Endothelial cell of umbilical vein (primary cell): Measurements from ENCODE around the gene PLXNB2. TPM values are rescaled to one million over a fixed set of nuclear protein-coding genes. Genes with fewer than 3 reads are reported as not detected.
"Not testable (repeated sequence)": the region's sequence is repeated elsewhere in the genome, so short reads cannot be mapped to it uniquely, and the experiment has no call there.

Experiments used
- BruUV-seq: library from RNA; stranded (reverse); fragments of 400-500 nt; replicated peaks from 2 replicates; lab custom pipeline; 2021; lab: Mats Ljungman, UMichigan
- CTCF ChIA-PET: fragments of 300-600, 350-600 bp; sonication (Branson Sonifier 250); formaldehyde crosslinking; loops from one replicate; lab custom pipeline; 2021; ENCODE audit warnings: antibody characterized with exemption, inconsistent platforms; lab: Charles Lee
- POLR2A ChIA-PET: fragments of 300-600, 350-600 bp; sonication (Branson Sonifier 250); formaldehyde crosslinking; loops from one replicate; lab custom pipeline; 2021; ENCODE audit warnings: antibody characterized with exemption, inconsistent platforms; lab: Charles Lee
- DNase-seq: peaks from one replicate; pipeline ENCODE4 v3.0.0-alpha.2; 2011; ENCODE audit warnings: low read depth, low spot score
- FAIRE-seq: peaks from 2 replicates; lab custom pipeline; 2011; peaks lifted over from hg19 to GRCh38; lab: Jason Lieb, UNC
- H2AFZ ChIP-seq: 2 replicates; pipeline ENCODE4 v1.6.0; 2012; ENCODE audit warnings: low read depth, low read length, control low read depth, inconsistent platforms
- H3K27ac ChIP-seq: 2 replicates; pipeline ENCODE4 v1.5.1; 2011; ENCODE audit warnings: low read depth, mild to moderate bottlenecking, control low read depth, low read length, moderate library complexity; ENCODE audit not compliant: insufficient read depth
- H3K27me3 ChIP-seq, 2 experiments: 2 replicates each; pipeline versions ENCODE4 v1.6.0 to v1.6.1; 2011; ENCODE audit warnings: low read length in 2 of 2, mixed read lengths in 1 of 2; ENCODE audit not compliant: control insufficient read depth in 2 of 2, insufficient read depth in 2 of 2
- H3K36me3 ChIP-seq, 2 experiments: 2 replicates in 1 of 2; 3 replicates in 1 of 2; pipeline ENCODE4 v1.5.1; 2011; ENCODE audit warnings: low read length in 2 of 2, mild to moderate bottlenecking in 1 of 2, moderate library complexity in 1 of 2; ENCODE audit not compliant: control insufficient read depth in 2 of 2, insufficient read depth in 2 of 2; ENCODE audit errors: extremely low read depth in 1 of 2
- H3K4me1 ChIP-seq: 3 replicates; pipeline ENCODE4 v1.5.1; 2011; ENCODE audit warnings: mild to moderate bottlenecking, low read length; ENCODE audit not compliant: control insufficient read depth, insufficient read depth; ENCODE audit errors: extremely low read depth
- H3K4me2 ChIP-seq: 2 replicates; pipeline ENCODE4 v1.6.1; 2011; ENCODE audit warnings: low read length, control low read depth, mixed read lengths; ENCODE audit not compliant: insufficient read depth
- H3K4me3 ChIP-seq, 3 experiments: fragments of 200-600 bp in 1 of 3; sonication (generic), shearing (Covaris generic) in 1 of 3; replicated peaks in 1 of 3; 2 replicates each; pipeline ENCODE4 v1.5.1; 2011 to 2016; ENCODE audit warnings: control low read depth in 3 of 3, low read length in 3 of 3, mild to moderate bottlenecking in 2 of 3, inconsistent platforms in 1 of 3, low read depth in 1 of 3, moderate library complexity in 1 of 3; ENCODE audit not compliant: insufficient read depth in 1 of 3
- H3K79me2 ChIP-seq: 2 replicates; pipeline ENCODE4 v1.6.0; 2012; ENCODE audit warnings: low read length, inconsistent platforms; ENCODE audit not compliant: control insufficient read depth, insufficient read depth
- H3K9ac ChIP-seq: replicated peaks from 2 replicates; pipeline ENCODE3; 2011; ENCODE audit warnings: low read length, control low read depth; ENCODE audit not compliant: insufficient read depth; ENCODE audit errors: extremely low read depth
- H3K9me1 ChIP-seq: replicated peaks from 3 replicates; pipeline ENCODE4 v1.6.0; 2011; ENCODE audit warnings: mild to moderate bottlenecking, low read length; ENCODE audit not compliant: control insufficient read depth, insufficient read depth; ENCODE audit errors: extremely low read depth
- H3K9me3 ChIP-seq: replicated peaks from 2 replicates; pipeline ENCODE4 v1.5.1; 2012; ENCODE audit warnings: low read length, inconsistent platforms; ENCODE audit not compliant: control insufficient read depth, insufficient read depth
- H4K20me1 ChIP-seq: replicated peaks from 2 replicates; pipeline ENCODE3; 2011; ENCODE audit warnings: mild to moderate bottlenecking, low read length; ENCODE audit not compliant: control insufficient read depth, insufficient read depth; ENCODE audit errors: extremely low read depth
- CTCF ChIP-seq, 2 donors: IDR thresholded peaks; 1 replicate in 1 of 2; 2 replicates in 1 of 2; pipeline ENCODE4 v1.5.1; 2011; ENCODE audit warnings: low read length in 2 of 2, mild to moderate bottlenecking in 2 of 2, moderate library complexity in 2 of 2, control low read depth in 1 of 2, inconsistent platforms in 1 of 2, low read depth in 1 of 2; ENCODE audit not compliant: insufficient read depth in 1 of 2; ENCODE audit errors: extremely low read depth in 1 of 2
- EZH2 ChIP-seq: IDR thresholded peaks from 2 replicates; pipeline ENCODE4 v1.6.1; 2012; ENCODE audit warnings: borderline replicate concordance, low read depth, mild to moderate bottlenecking, moderate library complexity, low read length, inconsistent platforms; ENCODE audit not compliant: severe bottlenecking
- FOS ChIP-seq: IDR thresholded peaks from 2 replicates; pipeline ENCODE4 v1.6.1; 2011; ENCODE audit warnings: mild to moderate bottlenecking, low read length, moderate library complexity, borderline replicate concordance; ENCODE audit not compliant: insufficient read depth
- GATA2 ChIP-seq: IDR thresholded peaks from 2 replicates; pipeline ENCODE4 v1.7.0; 2011; ENCODE audit warnings: low read depth, mild to moderate bottlenecking, moderate library complexity, mixed read lengths, low read length; ENCODE audit not compliant: insufficient read length, insufficient read depth
- JUN ChIP-seq: IDR thresholded peaks from 2 replicates; pipeline ENCODE4 v1.6.1; 2011; ENCODE audit warnings: borderline replicate concordance, low read depth; ENCODE audit not compliant: insufficient read length, insufficient read depth
- MAX ChIP-seq: IDR thresholded peaks from 2 replicates; pipeline ENCODE4 v1.6.1; 2011; ENCODE audit not compliant: insufficient read depth, insufficient read length
- MYC ChIP-seq: IDR thresholded peaks from one replicate; pipeline ENCODE4 v1.6.1; 2011; ENCODE audit warnings: mild to moderate bottlenecking, low read depth, low read length
- POLR2A ChIP-seq: IDR thresholded peaks from 2 replicates; pipeline ENCODE4 v1.6.1; 2012; ENCODE audit warnings: low read depth, mild to moderate bottlenecking, control low read depth, low read length
- POLR2AphosphoS5 ChIP-seq: IDR thresholded peaks from 2 replicates; pipeline ENCODE4 v1.6.1; 2012; ENCODE audit warnings: low read depth, mild to moderate bottlenecking, control low read depth, low read length, moderate library complexity; ENCODE audit not compliant: insufficient read depth
- dilution Hi-C: fragments of 300-500 bp; cut with MboI; formaldehyde crosslinking; loops from one replicate; pipeline ENCODE4 v1.15.0; 2019; ENCODE audit warnings: low sequenced_read_pairs; ENCODE audit not compliant: extremely low pct_ligation_motif_present
- intact Hi-C: fragments of 100-400 bp; cut with micrococcal nuclease; formaldehyde crosslinking; loops from one replicate; pipeline ENCODE4 v1.10.0; 2022
- polyA plus RNA-seq, 4 experiments: library from polyadenylated mRNA; depleted of rRNA in 3 of 4; stranded (reverse) in 3 of 4; unstranded in 1 of 4; fragments of >200 nt; gene quantifications; 2 replicates each; pipeline versions ENCODE4 v1.2.1 to v1.2.3, GENCODE V29; 2011 to 2012; ENCODE audit warnings: missing spikeins in 1 of 4
- total RNA-seq: library from RNA; stranded (reverse); gene quantifications from 2 replicates; pipeline ENCODE4 v1.2.3, GENCODE V29; 2021

Gene PLXNB2
- total and polyA plus RNA-seq, 2 donors (not counting 3 experiments of a cell fraction or from before 2014, with no cell fraction given): 82.3 to 139 TPM

GRCh38 chr22:50322382-50323104 lies 15.1 kb upstream of the PLXNB2 start:
- H3K4me1 ChIP-seq, BruUV-seq, POLR2A ChIA-PET, FAIRE-seq, H3K4me2 ChIP-seq, dilution Hi-C loops, H3K27me3 ChIP-seq, H3K79me2 ChIP-seq, intact Hi-C loops, H2AFZ ChIP-seq, H3K9me1 ChIP-seq, H3K9ac ChIP-seq, H4K20me1 ChIP-seq, H3K9me3 ChIP-seq, H3K4me3 ChIP-seq, DNase-seq, H3K27ac ChIP-seq, H3K36me3 ChIP-seq: not testable (repeated sequence)
- CTCF ChIA-PET: interaction anchor here (1.1 to 3.2 kb wide), 5 partner anchors 14 to 70 kb away, joined by 3 to 16 read pairs (median 4); partner anchors contain the start of gene PLXNB2

- DNase-seq: no peak
- H3K4me2 ChIP-seq: no peak overlapping the region
- no peaks in the 10 kb centered on the region for H3K36me3 ChIP-seq
- H3K9me1 ChIP-seq: no peaks in the 10 kb centered on the region
- FAIRE-seq: no peak
- H3K4me3 ChIP-seq: no peak overlapping the region
- POLR2A ChIA-PET: no interaction called here
- no peak overlapping the region for H3K9ac ChIP-seq
- dilution Hi-C loops: no loop called here
- H4K20me1 ChIP-seq: no peaks in the 10 kb centered on the region
- TF ChIP-seq GATA2 (no peak), POLR2AphosphoS5 (no peak), CTCF (IDR thresholded peaks at IDR 0.05; ENCODE audit: extremely low read depth in 1 of 2, insufficient read depth in 1 of 2, low read depth in 1 of 2, low read length in 2 of 2) (no peak), EZH2 (no peak), POLR2A (no peak), FOS (no peak), MAX (no peak), MYC (no peak), JUN (no peak)
- H3K27me3 ChIP-seq: no peaks in the 10 kb centered on the region
- no TSS peak for BruUV-seq
- intact Hi-C loops: no loop called here
- H3K4me1 ChIP-seq: no peaks in the 10 kb centered on the region
- no peaks in the 10 kb centered on the region for H3K79me2 ChIP-seq
- CTCF ChIA-PET: interaction anchor here (1.0 to 2.9 kb wide), 3 partner anchors 12 to 44 kb away, joined by 3 to 16 read pairs (median 3); partner anchors contain the start of gene PLXNB2
- no peak overlapping the region for H3K27ac ChIP-seq
- no peak overlapping the region for H2AFZ ChIP-seq
- no peaks in the 10 kb centered on the region for H3K9me3 ChIP-seq
These were observed 13.4 kb upstream of the PLXNB2 start for GRCh38 chr22:50320671-50321325.
